Measurements from ENCODE around the gene BEND7.

Gene BEND7

GRCh38 chr10:13425397-13425796 is 103.4 kb downstream of the BEND7 start:
- Histone ChIP-seq H4K12ac (ENCODE audit: low read depth, low read length) (no peak overlapping the region), H2BK120ac (ENCODE audit: insufficient read depth, low read length, poor library complexity) (no peak overlapping the region), H3K18ac (ENCODE audit: low read length) (no peak overlapping the region), H3K27me3 (ENCODE audit: insufficient read depth, low read length) (no peaks in the 10 kb centered on the region), H4K91ac (ENCODE audit: low read depth, low read length) (no peak overlapping the region), H2BK5ac (ENCODE audit: low read depth, low read length, poor library complexity) (no peak overlapping the region), H3K79me2 (ENCODE audit: control insufficient read depth, insufficient read depth, low read length, poor library complexity) (no peaks in the 10 kb centered on the region), H3K9me3 (ENCODE audit: insufficient read depth, low read depth, low read length) (no peaks in the 10 kb centered on the region), H3K36me3 (ENCODE audit: control insufficient read depth in 1 of 2, insufficient read depth in 2 of 2, low read length in 2 of 2) (peaks cover 0 to 2% of the 10 kb centered on the region in 2 experiments), H2AFZ (ENCODE audit: insufficient read depth, low read length, poor library complexity) (no peak overlapping the region), H3K4me1 (ENCODE audit: control insufficient read depth in 1 of 2, insufficient read depth in 2 of 2, low read length in 2 of 2) (no peaks in the 10 kb centered on the region), H3K4me2 (ENCODE audit: low read length) (no peak overlapping the region), H2AK5ac (ENCODE audit: low read length) (no peak overlapping the region), H3K4ac (ENCODE audit: low read depth, low read length) (no peak overlapping the region), H3K23ac (ENCODE audit: low read length) (no peak overlapping the region), H3K9ac (ENCODE audit: low read length) (no peak overlapping the region), H4K8ac (ENCODE audit: low read depth, low read length) (no peak overlapping the region), H3K79me1 (ENCODE audit: low read length) (no peaks in the 10 kb centered on the region), H3K27ac (ENCODE audit: low read depth, low read length) (no peak overlapping the region), H3K14ac (ENCODE audit: low read length) (no peak overlapping the region), H2BK12ac (ENCODE audit: low read length) (no peak overlapping the region), H3K4me3 (ENCODE audit: low read depth, low read length) (no peak overlapping the region)
- DNase-seq = no peak
- no CpG with 5 or more reads among the region's 4 CpGs for WGBS (ENCODE audit: extremely low coverage, insufficient coverage, insufficient read length)

DNA sequence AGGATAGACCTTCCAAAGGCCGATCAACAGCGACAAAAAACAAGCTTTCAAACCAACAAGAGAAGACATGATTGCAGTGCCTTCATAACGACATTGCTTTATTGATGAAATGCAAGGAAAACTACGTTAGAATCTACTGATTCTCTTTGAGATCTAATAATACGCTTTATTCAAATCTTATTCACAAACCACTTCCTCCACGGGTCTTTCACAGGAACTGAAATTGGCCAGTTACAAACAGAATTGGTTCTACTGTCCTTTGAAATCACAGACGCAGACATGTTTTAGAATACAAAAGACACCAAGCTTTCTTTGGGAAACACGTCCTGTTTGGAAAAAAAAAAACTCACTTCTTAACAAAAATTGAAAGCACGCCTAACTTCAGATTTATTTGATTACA is 106.0 kb downstream of the BEND7 start:
- peaks cover 0 to 2% of the 10 kb centered on the region in 2 experiments for H3K36me3 ChIP-seq (ENCODE audit: control insufficient read depth in 1 of 2, insufficient read depth in 2 of 2, low read length in 2 of 2)
- no peak overlapping the region for H2BK120ac ChIP-seq (ENCODE audit: insufficient read depth, low read length, poor library complexity)
- H2AK5ac ChIP-seq (ENCODE audit: low read length) = no peak overlapping the region
- DNase-seq = no peak
- no peak overlapping the region for H4K12ac ChIP-seq (ENCODE audit: low read depth, low read length)
- H3K79me2 ChIP-seq (ENCODE audit: control insufficient read depth, insufficient read depth, low read length, poor library complexity) = no peaks in the 10 kb centered on the region
- no peaks in the 10 kb centered on the region for H3K27me3 ChIP-seq (ENCODE audit: insufficient read depth, low read length)
- no peak overlapping the region for H3K27ac ChIP-seq (ENCODE audit: low read depth, low read length)
- H3K4me1 ChIP-seq (ENCODE audit: control insufficient read depth in 1 of 2, insufficient read depth in 2 of 2, low read length in 2 of 2) = peaks cover 0 to 2% of the 10 kb centered on the region in 2 experiments
- WGBS (ENCODE audit: extremely low coverage, insufficient coverage, insufficient read length) = no CpG with 5 or more reads among the region's 9 CpGs
- no peak overlapping the region for H3K9ac ChIP-seq (ENCODE audit: low read length)
- no peak overlapping the region for H3K4me3 ChIP-seq (ENCODE audit: low read depth, low read length)
- no peak overlapping the region for H3K23ac ChIP-seq (ENCODE audit: low read length)
- H3K18ac ChIP-seq (ENCODE audit: low read length) = no peak overlapping the region
- no peak overlapping the region for H2BK5ac ChIP-seq (ENCODE audit: low read depth, low read length, poor library complexity)
- H3K4me2 ChIP-seq (ENCODE audit: low read length) = no peak overlapping the region
- H4K8ac ChIP-seq (ENCODE audit: low read depth, low read length) = no peak overlapping the region
- H3K79me1 ChIP-seq (ENCODE audit: low read length) = no peaks in the 10 kb centered on the region
- H2BK12ac ChIP-seq (ENCODE audit: low read length) = no peak overlapping the region
- no peak overlapping the region for H3K14ac ChIP-seq (ENCODE audit: low read length)
- H3K4ac ChIP-seq (ENCODE audit: low read depth, low read length) = no peak overlapping the region
- H2AFZ ChIP-seq (ENCODE audit: insufficient read depth, low read length, poor library complexity) = no peak overlapping the region
- no peak overlapping the region for H4K91ac ChIP-seq (ENCODE audit: low read depth, low read length)
- H3K9me3 ChIP-seq (ENCODE audit: insufficient read depth, low read depth, low read length) = no peaks in the 10 kb centered on the region

GRCh38 chr10:13421382-13421917 is 107.4 kb downstream of the BEND7 start:
- Histone ChIP-seq H3K4me1 (ENCODE audit: control insufficient read depth in 1 of 2, insufficient read depth in 2 of 2, low read length in 2 of 2) (peaks cover 0 to 3% of the 10 kb centered on the region in 2 experiments), H3K23ac (ENCODE audit: low read length) (no peak overlapping the region), H3K4me3 (ENCODE audit: low read depth, low read length) (no peak overlapping the region), H3K18ac (ENCODE audit: low read length) (no peak overlapping the region), H4K12ac (ENCODE audit: low read depth, low read length) (no peak overlapping the region), H2AK5ac (ENCODE audit: low read length) (no peak overlapping the region), H2AFZ (ENCODE audit: insufficient read depth, low read length, poor library complexity) (no peak overlapping the region), H3K9me3 (ENCODE audit: insufficient read depth, low read depth, low read length) (no peaks in the 10 kb centered on the region), H2BK120ac (ENCODE audit: insufficient read depth, low read length, poor library complexity) (no peak overlapping the region), H4K8ac (ENCODE audit: low read depth, low read length) (no peak overlapping the region), H3K14ac (ENCODE audit: low read length) (no peak overlapping the region), H2BK5ac (ENCODE audit: low read depth, low read length, poor library complexity) (no peak overlapping the region), H3K4ac (ENCODE audit: low read depth, low read length) (no peak overlapping the region), H4K91ac (ENCODE audit: low read depth, low read length) (no peak overlapping the region), H3K9ac (ENCODE audit: low read length) (no peak overlapping the region), H3K27me3 (ENCODE audit: insufficient read depth, low read length) (no peaks in the 10 kb centered on the region), H3K36me3 (ENCODE audit: control insufficient read depth in 1 of 2, insufficient read depth in 2 of 2, low read length in 2 of 2) (peaks cover 0 to 2% of the 10 kb centered on the region in 2 experiments), H3K27ac (ENCODE audit: low read depth, low read length) (no peak overlapping the region), H3K79me1 (ENCODE audit: low read length) (no peaks in the 10 kb centered on the region), H3K4me2 (ENCODE audit: low read length) (no peak overlapping the region), H2BK12ac (ENCODE audit: low read length) (no peak overlapping the region), H3K79me2 (ENCODE audit: control insufficient read depth, insufficient read depth, low read length, poor library complexity) (no peaks in the 10 kb centered on the region)
- whole genome bisulfite sequencing (ENCODE audit: extremely low coverage, insufficient coverage, insufficient read length) = no CpG with 5 or more reads among the region's 2 CpGs
- no peak for DNase-seq

- no peak overlapping the region for H2BK12ac ChIP-seq (ENCODE audit: low read length)
- H2BK5ac ChIP-seq (ENCODE audit: low read depth, low read length, poor library complexity) = no peak overlapping the region
- no peak overlapping the region for H2BK120ac ChIP-seq (ENCODE audit: insufficient read depth, low read length, poor library complexity)
- H3K36me3 ChIP-seq (ENCODE audit: control insufficient read depth in 1 of 2, insufficient read depth in 2 of 2, low read length in 2 of 2) = peaks cover 0 to 2% of the 10 kb centered on the region in 2 experiments
- no peak overlapping the region for H3K9ac ChIP-seq (ENCODE audit: low read length)
- no peak overlapping the region for H3K4ac ChIP-seq (ENCODE audit: low read depth, low read length)
- H3K79me2 ChIP-seq (ENCODE audit: control insufficient read depth, insufficient read depth, low read length, poor library complexity) = no peaks in the 10 kb centered on the region
- H4K91ac ChIP-seq (ENCODE audit: low read depth, low read length) = no peak overlapping the region
- H4K8ac ChIP-seq (ENCODE audit: low read depth, low read length) = no peak overlapping the region
- H2AK5ac ChIP-seq (ENCODE audit: low read length) = no peak overlapping the region
- no peak overlapping the region for H3K23ac ChIP-seq (ENCODE audit: low read length)
- no peak overlapping the region for H4K12ac ChIP-seq (ENCODE audit: low read depth, low read length)
- H2AFZ ChIP-seq (ENCODE audit: insufficient read depth, low read length, poor library complexity) = no peak overlapping the region
- no peaks in the 10 kb centered on the region for H3K27me3 ChIP-seq (ENCODE audit: insufficient read depth, low read length)
- H3K14ac ChIP-seq (ENCODE audit: low read length) = no peak overlapping the region
- no peak overlapping the region for H3K4me3 ChIP-seq (ENCODE audit: low read depth, low read length)
- H3K27ac ChIP-seq (ENCODE audit: low read depth, low read length) = no peak overlapping the region
- no peak overlapping the region for H3K18ac ChIP-seq (ENCODE audit: low read length)
- H3K4me1 ChIP-seq (ENCODE audit: control insufficient read depth in 1 of 2, insufficient read depth in 2 of 2, low read length in 2 of 2) = peaks cover 0 to 3% of the 10 kb centered on the region in 2 experiments
- H3K9me3 ChIP-seq (ENCODE audit: insufficient read depth, low read depth, low read length) = no peaks in the 10 kb centered on the region
- no peak overlapping the region for H3K4me2 ChIP-seq (ENCODE audit: low read length)
- WGBS (ENCODE audit: extremely low coverage, insufficient coverage, insufficient read length) = no CpG with 5 or more reads among the region's 13 CpGs
- H3K79me1 ChIP-seq (ENCODE audit: low read length) = no peaks in the 10 kb centered on the region
- DNase-seq = no peak
Measured at GRCh38 chr10:13420532-13421307, 108.1 kb downstream of the BEND7 start.

All from trophoblast cell (in vitro differentiated cells and primary cell).